ENCODE data around the gene HPSE.
"Not testable (repeated sequence)": the region's sequence is repeated elsewhere in the genome, so short reads cannot be mapped to it uniquely, and the experiment has no call there.

HPSE gene

GRCh38 chr4:83276299-83277040 is 58.2 kb downstream of the HPSE start:
- Histone ChIP-seq H2AK5ac (ENCODE audit: low read length) (no peak overlapping the region), H3K4ac (ENCODE audit: low read depth, low read length) (no peak overlapping the region), H3K9me3 (ENCODE audit: insufficient read depth, low read depth, low read length) (no peaks in the 10 kb centered on the region), H3K9ac (ENCODE audit: low read length) (no peak overlapping the region), H3K23ac (ENCODE audit: low read length) (no peak overlapping the region), H2BK12ac (ENCODE audit: low read length) (no peak overlapping the region), H2BK5ac (ENCODE audit: low read depth, low read length, poor library complexity) (no peak overlapping the region), H4K12ac (ENCODE audit: low read depth, low read length) (no peak overlapping the region), H4K8ac (ENCODE audit: low read depth, low read length) (no peak overlapping the region), H3K36me3 (ENCODE audit: control insufficient read depth in 1 of 2, insufficient read depth in 2 of 2, low read length in 2 of 2) (no peaks in the 10 kb centered on the region), H2BK120ac (ENCODE audit: insufficient read depth, low read length, poor library complexity) (no peak overlapping the region), H3K4me3 (ENCODE audit: low read depth, low read length) (no peak overlapping the region), H3K79me1 (ENCODE audit: low read length) (no peaks in the 10 kb centered on the region), H2AFZ (ENCODE audit: insufficient read depth, low read length, poor library complexity) (no peak overlapping the region), H3K14ac (ENCODE audit: low read length) (no peak overlapping the region), H3K27me3 (ENCODE audit: insufficient read depth, low read length) (no peaks in the 10 kb centered on the region), H4K91ac (ENCODE audit: low read depth, low read length) (no peak overlapping the region), H3K27ac (ENCODE audit: low read depth, low read length) (no peak overlapping the region), H3K4me1 (ENCODE audit: control insufficient read depth in 1 of 2, insufficient read depth in 2 of 2, low read length in 2 of 2) (no peaks in the 10 kb centered on the region), H3K79me2 (ENCODE audit: control insufficient read depth, insufficient read depth, low read length, poor library complexity) (no peaks in the 10 kb centered on the region), H3K18ac (ENCODE audit: low read length) (no peak overlapping the region), H3K4me2 (ENCODE audit: low read length) (no peak overlapping the region)
- no peak for DNase-seq
- no CpG with 5 or more reads among the region's 3 CpGs for WGBS (ENCODE audit: extremely low coverage, insufficient coverage, insufficient read length)

- H2AFZ ChIP-seq (ENCODE audit: insufficient read depth, low read length, poor library complexity); H2BK12ac ChIP-seq (ENCODE audit: low read length); H3K4me2 ChIP-seq (ENCODE audit: low read length); H3K18ac ChIP-seq (ENCODE audit: low read length); H3K9ac ChIP-seq (ENCODE audit: low read length); H4K91ac ChIP-seq (ENCODE audit: low read depth, low read length); H2BK120ac ChIP-seq (ENCODE audit: insufficient read depth, low read length, poor library complexity); H3K4me1 ChIP-seq (ENCODE audit: control insufficient read depth in 1 of 2, insufficient read depth in 2 of 2, low read length in 2 of 2); H3K9me3 ChIP-seq (ENCODE audit: insufficient read depth, low read depth, low read length); H3K36me3 ChIP-seq (ENCODE audit: control insufficient read depth in 1 of 2, insufficient read depth in 2 of 2, low read length in 2 of 2); H3K79me1 ChIP-seq (ENCODE audit: low read length); H3K4ac ChIP-seq (ENCODE audit: low read depth, low read length); H3K79me2 ChIP-seq (ENCODE audit: control insufficient read depth, insufficient read depth, low read length, poor library complexity); H4K8ac ChIP-seq (ENCODE audit: low read depth, low read length); H2AK5ac ChIP-seq (ENCODE audit: low read length); H3K23ac ChIP-seq (ENCODE audit: low read length); H2BK5ac ChIP-seq (ENCODE audit: low read depth, low read length, poor library complexity); DNase-seq; H3K14ac ChIP-seq (ENCODE audit: low read length); H3K4me3 ChIP-seq (ENCODE audit: low read depth, low read length); H3K27ac ChIP-seq (ENCODE audit: low read depth, low read length); H3K27me3 ChIP-seq (ENCODE audit: insufficient read depth, low read length); H4K12ac ChIP-seq (ENCODE audit: low read depth, low read length): not testable (repeated sequence)
- WGBS (ENCODE audit: extremely low coverage, insufficient coverage, insufficient read length) = no CpG with 5 or more reads among the region's 3 CpGs
These were observed 60.7 kb downstream of the HPSE start for GRCh38 chr4:83273926-83274325.

- H3K14ac ChIP-seq (ENCODE audit: low read length) = no peak overlapping the region
- H3K4me3 ChIP-seq (ENCODE audit: low read depth, low read length) = no peak overlapping the region
- no peak overlapping the region for H3K23ac ChIP-seq (ENCODE audit: low read length)
- H3K18ac ChIP-seq (ENCODE audit: low read length) = no peak overlapping the region
- no peaks in the 10 kb centered on the region for H3K9me3 ChIP-seq (ENCODE audit: insufficient read depth, low read depth, low read length)
- no CpG with 5 or more reads among the region's 5 CpGs for WGBS (ENCODE audit: extremely low coverage, insufficient coverage, insufficient read length)
- H3K4me1 ChIP-seq (ENCODE audit: control insufficient read depth in 1 of 2, insufficient read depth in 2 of 2, low read length in 2 of 2) = no peaks in the 10 kb centered on the region
- no peak overlapping the region for H2BK5ac ChIP-seq (ENCODE audit: low read depth, low read length, poor library complexity)
- H2AFZ ChIP-seq (ENCODE audit: insufficient read depth, low read length, poor library complexity) = no peak overlapping the region
- no peaks in the 10 kb centered on the region for H3K79me1 ChIP-seq (ENCODE audit: low read length)
- H2BK12ac ChIP-seq (ENCODE audit: low read length) = no peak overlapping the region
- no peak overlapping the region for H2BK120ac ChIP-seq (ENCODE audit: insufficient read depth, low read length, poor library complexity)
- H3K27me3 ChIP-seq (ENCODE audit: insufficient read depth, low read length) = no peaks in the 10 kb centered on the region
- H4K8ac ChIP-seq (ENCODE audit: low read depth, low read length) = no peak overlapping the region
- H3K27ac ChIP-seq (ENCODE audit: low read depth, low read length) = no peak overlapping the region
- no peak overlapping the region for H4K12ac ChIP-seq (ENCODE audit: low read depth, low read length)
- DNase-seq = no peak
- no peak overlapping the region for H3K4me2 ChIP-seq (ENCODE audit: low read length)
- no peaks in the 10 kb centered on the region for H3K36me3 ChIP-seq (ENCODE audit: control insufficient read depth in 1 of 2, insufficient read depth in 2 of 2, low read length in 2 of 2)
- no peak overlapping the region for H4K91ac ChIP-seq (ENCODE audit: low read depth, low read length)
- no peak overlapping the region for H3K4ac ChIP-seq (ENCODE audit: low read depth, low read length)
- no peak overlapping the region for H2AK5ac ChIP-seq (ENCODE audit: low read length)
- H3K79me2 ChIP-seq (ENCODE audit: control insufficient read depth, insufficient read depth, low read length, poor library complexity) = no peaks in the 10 kb centered on the region
- H3K9ac ChIP-seq (ENCODE audit: low read length) = no peak overlapping the region
These were observed 61.7 kb downstream of the HPSE start for GRCh38 chr4:83272900-83273299.

GRCh38 chr4:83269256-83269655 is 65.4 kb downstream of the HPSE start:
- Histone ChIP-seq H3K23ac (ENCODE audit: low read length) (no peak overlapping the region), H3K36me3 (ENCODE audit: control insufficient read depth in 1 of 2, insufficient read depth in 2 of 2, low read length in 2 of 2) (peaks cover 4 to 5% of the 10 kb centered on the region in 2 experiments), H4K12ac (ENCODE audit: low read depth, low read length) (no peak overlapping the region), H3K9ac (ENCODE audit: low read length) (no peak overlapping the region), H3K79me2 (ENCODE audit: control insufficient read depth, insufficient read depth, low read length, poor library complexity) (no peaks in the 10 kb centered on the region), H2AFZ (ENCODE audit: insufficient read depth, low read length, poor library complexity) (no peak overlapping the region), H3K4me3 (ENCODE audit: low read depth, low read length) (no peak overlapping the region), H2AK5ac (ENCODE audit: low read length) (no peak overlapping the region), H3K9me3 (ENCODE audit: insufficient read depth, low read depth, low read length) (no peaks in the 10 kb centered on the region), H3K4me2 (ENCODE audit: low read length) (no peak overlapping the region), H3K27ac (ENCODE audit: low read depth, low read length) (no peak overlapping the region), H4K91ac (ENCODE audit: low read depth, low read length) (no peak overlapping the region), H3K14ac (ENCODE audit: low read length) (no peak overlapping the region), H2BK12ac (ENCODE audit: low read length) (no peak overlapping the region), H2BK120ac (ENCODE audit: insufficient read depth, low read length, poor library complexity) (no peak overlapping the region), H3K27me3 (ENCODE audit: insufficient read depth, low read length) (no peaks in the 10 kb centered on the region), H2BK5ac (ENCODE audit: low read depth, low read length, poor library complexity) (no peak overlapping the region), H3K4ac (ENCODE audit: low read depth, low read length) (no peak overlapping the region), H3K18ac (ENCODE audit: low read length) (no peak overlapping the region), H3K79me1 (ENCODE audit: low read length) (no peaks in the 10 kb centered on the region), H3K4me1 (ENCODE audit: control insufficient read depth in 1 of 2, insufficient read depth in 2 of 2, low read length in 2 of 2) (no peaks in the 10 kb centered on the region), H4K8ac (ENCODE audit: low read depth, low read length) (no peak overlapping the region)
- DNase-seq = no peak
- no CpG with 5 or more reads among the region's 1 CpG for WGBS (ENCODE audit: extremely low coverage, insufficient coverage, insufficient read length)

Data from trophoblast cell (in vitro differentiated cells and primary cell).